ENCODE measurements around the gene BEAN1.

The BEAN1 gene

GRCh38 chr16:66474750-66475199 lies 47.7 kb downstream of the BEAN1 start:
- TF ChIP-seq, protein P1, sequence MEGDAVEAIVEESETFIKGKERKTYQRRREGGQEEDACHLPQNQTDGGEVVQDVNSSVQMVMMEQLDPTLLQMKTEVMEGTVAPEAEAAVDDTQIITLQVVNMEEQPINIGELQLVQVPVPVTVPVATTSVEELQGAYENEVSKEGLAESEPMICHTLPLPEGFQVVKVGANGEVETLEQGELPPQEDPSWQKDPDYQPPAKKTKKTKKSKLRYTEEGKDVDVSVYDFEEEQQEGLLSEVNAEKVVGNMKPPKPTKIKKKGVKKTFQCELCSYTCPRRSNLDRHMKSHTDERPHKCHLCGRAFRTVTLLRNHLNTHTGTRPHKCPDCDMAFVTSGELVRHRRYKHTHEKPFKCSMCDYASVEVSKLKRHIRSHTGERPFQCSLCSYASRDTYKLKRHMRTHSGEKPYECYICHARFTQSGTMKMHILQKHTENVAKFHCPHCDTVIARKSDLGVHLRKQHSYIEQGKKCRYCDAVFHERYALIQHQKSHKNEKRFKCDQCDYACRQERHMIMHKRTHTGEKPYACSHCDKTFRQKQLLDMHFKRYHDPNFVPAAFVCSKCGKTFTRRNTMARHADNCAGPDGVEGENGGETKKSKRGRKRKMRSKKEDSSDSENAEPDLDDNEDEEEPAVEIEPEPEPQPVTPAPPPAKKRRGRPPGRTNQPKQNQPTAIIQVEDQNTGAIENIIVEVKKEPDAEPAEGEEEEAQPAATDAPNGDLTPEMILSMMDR (IDR thresholded peaks at IDR 0.05; ENCODE audit: low read depth, low read length, poor library complexity, severe bottlenecking) = no peak
- no peak for TF ChIP-seq EZH2phosphoT487 (IDR thresholded peaks at IDR 0.05; ENCODE audit: borderline replicate concordance, low read length)
- peaks cover 3% of the 10 kb centered on the region; the same call in 1 of the 2 replicates for H3K27me3 ChIP-seq (ENCODE audit: control insufficient read depth, low read length)

DNA sequence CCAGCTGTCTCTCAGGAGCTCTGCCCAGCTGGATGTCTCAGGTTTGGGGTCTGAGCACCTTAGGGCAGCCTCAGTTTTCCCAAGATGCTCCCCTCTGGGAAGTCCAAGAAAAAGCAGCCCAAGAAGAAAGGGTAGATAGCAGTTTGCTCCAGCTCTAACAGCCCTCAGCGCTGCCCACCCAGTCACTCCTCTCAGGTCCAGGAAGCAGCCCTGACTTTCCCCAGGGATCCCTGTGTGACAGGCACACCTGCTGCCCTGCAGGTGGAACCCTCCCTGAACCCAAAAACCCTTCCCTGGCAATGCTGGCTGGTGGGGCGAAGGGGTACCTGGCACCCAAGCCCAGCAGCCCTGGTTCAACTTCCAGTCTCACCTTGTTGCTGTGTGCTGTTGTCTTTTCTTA lies 48.1 kb downstream of the BEAN1 start:
- Histone ChIP-seq H3F3A (ENCODE audit: control insufficient read depth, insufficient read depth) (peaks cover 2% of the 10 kb centered on the region; the same call in 1 of the 2 replicates), H3K4me3 (ENCODE audit: low read length) (no peak overlapping the region), H3K27me3 (ENCODE audit: control insufficient read depth, low read length) (peaks cover 3% of the 10 kb centered on the region; the same call in 1 of the 2 replicates), H4K20me1 (ENCODE audit: control insufficient read depth, insufficient read depth, low read depth, low read length) (no peaks in the 10 kb centered on the region), H3K4me2 (ENCODE audit: low read length) (no peak overlapping the region), H3K9me3 (ENCODE audit: control insufficient read depth, insufficient read depth, low read length) (no peaks in the 10 kb centered on the region), H3K27ac (ENCODE audit: low read depth, low read length) (no peak overlapping the region), H3K79me2 (ENCODE audit: control insufficient read depth, low read length) (no peaks in the 10 kb centered on the region), H3K36me3 (ENCODE audit: control insufficient read depth, low read length) (no peaks in the 10 kb centered on the region), H3K4me1 (ENCODE audit: control insufficient read depth, low read length) (peaks cover 19% of the 10 kb centered on the region), H3K9me2 (replicated peaks; ENCODE audit: control insufficient read depth, low read length) (no peaks in the 10 kb centered on the region)
- no peak for TF ChIP-seq EZH2phosphoT487 (IDR thresholded peaks at IDR 0.05; ENCODE audit: borderline replicate concordance, low read length)
- TF ChIP-seq, protein P1 (IDR thresholded peaks at IDR 0.05; ENCODE audit: low read depth, low read length, poor library complexity, severe bottlenecking) = no peak

More at GRCh38 chr16:66474750-66475199, 47.7 kb downstream of the BEAN1 start:
- Histone ChIP-seq H3K36me3 (ENCODE audit: control insufficient read depth, low read length) (no peaks in the 10 kb centered on the region), H3K4me1 (ENCODE audit: control insufficient read depth, low read length) (peaks cover 19% of the 10 kb centered on the region), H3K4me3 (ENCODE audit: low read length) (no peak overlapping the region), H3F3A (ENCODE audit: control insufficient read depth, insufficient read depth) (peaks cover 2% of the 10 kb centered on the region; the same call in 1 of the 2 replicates), H3K27ac (ENCODE audit: low read depth, low read length) (no peak overlapping the region), H3K9me3 (ENCODE audit: control insufficient read depth, insufficient read depth, low read length) (no peaks in the 10 kb centered on the region), H4K20me1 (ENCODE audit: control insufficient read depth, insufficient read depth, low read depth, low read length) (no peaks in the 10 kb centered on the region), H3K79me2 (ENCODE audit: control insufficient read depth, low read length) (no peaks in the 10 kb centered on the region), H3K4me2 (ENCODE audit: low read length) (no peak overlapping the region), H3K9me2 (replicated peaks; ENCODE audit: control insufficient read depth, low read length) (no peaks in the 10 kb centered on the region)

DNA sequence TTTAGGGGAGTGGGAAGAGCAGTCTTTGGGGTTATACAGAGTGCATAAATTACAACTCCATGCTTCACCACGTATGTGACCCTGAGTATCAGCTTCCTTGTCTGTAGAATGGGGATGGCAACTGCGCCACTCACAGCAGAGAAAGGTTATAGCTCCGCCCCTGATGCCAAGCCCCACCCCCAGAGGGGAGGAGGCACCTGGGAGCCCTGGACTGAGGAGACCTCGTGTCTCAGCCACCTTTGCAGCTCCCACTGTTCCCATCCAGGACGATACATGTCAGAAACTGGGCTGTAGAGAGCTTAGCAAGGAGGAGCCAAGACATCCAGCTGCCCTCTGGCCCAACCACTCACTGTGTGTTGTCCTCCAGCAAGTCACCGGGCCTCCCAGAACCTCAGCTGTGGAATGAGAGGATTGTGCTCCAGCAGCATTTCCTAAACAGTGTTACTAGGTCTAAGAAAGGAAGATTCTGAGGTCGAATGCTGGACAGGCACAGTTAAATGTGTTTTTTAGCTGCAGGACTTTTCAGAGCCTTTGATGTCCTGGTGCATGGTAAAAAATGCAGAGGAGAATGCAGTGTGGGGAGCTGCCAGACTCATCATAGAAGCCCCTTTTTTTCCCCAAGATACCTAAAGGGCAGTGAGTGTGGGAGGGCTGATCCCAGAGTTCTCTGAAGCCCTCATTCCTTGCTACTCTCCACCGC lies 49.4 kb downstream of the BEAN1 start:
- Histone ChIP-seq H4K20me1 (ENCODE audit: control insufficient read depth, insufficient read depth, low read depth, low read length) (no peaks in the 10 kb centered on the region), H3K36me3 (ENCODE audit: control insufficient read depth, low read length) (no peaks in the 10 kb centered on the region), H3F3A (ENCODE audit: control insufficient read depth, insufficient read depth) (peaks cover 2% of the 10 kb centered on the region; the same call in 1 of the 2 replicates), H3K4me1 (ENCODE audit: control insufficient read depth, low read length) (peaks cover 19% of the 10 kb centered on the region), H3K27me3 (ENCODE audit: control insufficient read depth, low read length) (peaks cover 3% of the 10 kb centered on the region; the same call in 1 of the 2 replicates), H3K4me2 (ENCODE audit: low read length) (peak overlapping the region; percentile 25; the same call in 1 of the 2 replicates), H3K9me2 (replicated peaks; ENCODE audit: control insufficient read depth, low read length) (no peaks in the 10 kb centered on the region), H3K9me3 (ENCODE audit: control insufficient read depth, insufficient read depth, low read length) (no peaks in the 10 kb centered on the region), H3K79me2 (ENCODE audit: control insufficient read depth, low read length) (no peaks in the 10 kb centered on the region), H3K4me3 (ENCODE audit: low read length) (no peak overlapping the region), H3K27ac (ENCODE audit: low read depth, low read length) (no peak overlapping the region)
- TF ChIP-seq, protein P1 (IDR thresholded peaks at IDR 0.05; ENCODE audit: low read depth, low read length, poor library complexity, severe bottlenecking) = no peak

Measured in DOHH2 (cell line).